ENCODE data around the gene TMTC4.

The TMTC4 gene

GRCh38 chr13:100613031-100613430 lies 61.6 kb downstream of the TMTC4 start:
- TF ChIP-seq CTCF (IDR thresholded peaks at IDR 0.05; ENCODE audit: low read length, missing control alignments) = no peak
- DNase-seq (ENCODE audit: low read depth) = no peak
- no peak overlapping the region for H3K4me3 ChIP-seq (replicated peaks; ENCODE audit: low read depth, low read length)

- no peak for DNase-seq (ENCODE audit: low read depth)
- no peak for TF ChIP-seq CTCF (IDR thresholded peaks at IDR 0.05; ENCODE audit: low read length, missing control alignments)
- H3K4me3 ChIP-seq (replicated peaks; ENCODE audit: low read depth, low read length) = no peak overlapping the region
These were observed 62.7 kb downstream of the TMTC4 start for GRCh38 chr13:100611678-100612492.

- TF ChIP-seq CTCF (IDR thresholded peaks at IDR 0.05; ENCODE audit: low read length, missing control alignments) = no peak
- no peak overlapping the region for H3K4me3 ChIP-seq (replicated peaks; ENCODE audit: low read depth, low read length)
- DNase-seq (ENCODE audit: low read depth) = no peak
These were observed 63.9 kb downstream of the TMTC4 start for GRCh38 chr13:100610391-100611347.

GRCh38 chr13:100608906-100609305 lies 65.7 kb downstream of the TMTC4 start:
- H3K4me3 ChIP-seq (replicated peaks; ENCODE audit: low read depth, low read length) = no peak overlapping the region
- TF ChIP-seq CTCF (IDR thresholded peaks at IDR 0.05; ENCODE audit: low read length, missing control alignments) = no peak
- peak; percentile 22 for DNase-seq (ENCODE audit: low read depth)

GRCh38 chr13:100608489-100608888 lies 66.1 kb downstream of the TMTC4 start:
- no peak overlapping the region for H3K4me3 ChIP-seq (replicated peaks; ENCODE audit: low read depth, low read length)
- TF ChIP-seq CTCF (IDR thresholded peaks at IDR 0.05; ENCODE audit: low read length, missing control alignments) = no peak
- DNase-seq (ENCODE audit: low read depth) = no peak

- TF ChIP-seq CTCF (IDR thresholded peaks at IDR 0.05; ENCODE audit: low read length, missing control alignments) = no peak
- no peak for DNase-seq (ENCODE audit: low read depth)
- H3K4me3 ChIP-seq (replicated peaks; ENCODE audit: low read depth, low read length) = no peak overlapping the region
These were observed 69.5 kb downstream of the TMTC4 start for GRCh38 chr13:100604918-100605710.
